ENCODE measurements around the gene CCL4.
"Not testable (repeated sequence)": the region's sequence is repeated elsewhere in the genome, so short reads cannot be mapped to it uniquely, and the experiment has no call there.

Gene CCL4

DNA sequence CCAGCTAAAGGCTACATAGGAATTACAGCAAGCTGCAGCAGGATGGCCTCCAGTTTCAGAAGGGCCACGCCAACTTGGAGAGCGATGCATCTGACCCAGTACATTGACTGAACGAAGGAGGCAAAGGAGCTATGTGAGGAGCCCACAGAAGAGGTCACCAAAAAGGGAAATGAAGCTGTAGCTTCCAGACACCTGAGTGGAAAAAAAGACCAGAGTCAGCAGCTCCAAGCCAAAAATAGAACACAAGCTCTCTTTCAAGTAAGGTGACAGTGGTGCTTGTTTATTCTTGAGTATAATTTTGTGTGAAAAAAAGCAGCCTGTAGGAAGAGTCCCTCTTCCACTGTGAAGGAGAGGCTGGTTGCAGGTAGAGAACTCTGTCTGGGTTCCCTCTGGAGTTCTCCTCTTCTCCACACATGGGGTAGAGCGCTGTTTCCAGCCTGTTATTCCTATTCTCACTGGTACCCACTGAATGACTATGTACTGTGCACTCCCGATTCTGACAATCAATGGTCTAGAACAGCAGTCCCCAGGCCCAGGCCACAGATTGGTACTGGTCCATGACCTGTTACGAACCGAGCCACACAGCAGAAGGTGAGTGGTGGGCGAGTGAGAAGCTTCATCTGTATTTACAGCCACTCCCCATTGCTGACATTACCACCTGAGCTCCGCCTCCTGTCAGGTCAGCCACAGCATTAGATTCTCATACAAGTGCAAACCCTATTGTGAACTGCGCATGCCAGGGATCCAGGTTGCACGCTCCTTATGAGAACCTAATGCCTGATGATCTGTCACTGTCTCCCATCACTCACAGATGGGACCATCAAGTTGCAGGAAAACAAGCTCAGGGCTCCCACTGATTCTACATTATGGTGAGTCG is 15.1 kb downstream of the CCL4 start:
- DNase-seq, result no peak

DNA sequence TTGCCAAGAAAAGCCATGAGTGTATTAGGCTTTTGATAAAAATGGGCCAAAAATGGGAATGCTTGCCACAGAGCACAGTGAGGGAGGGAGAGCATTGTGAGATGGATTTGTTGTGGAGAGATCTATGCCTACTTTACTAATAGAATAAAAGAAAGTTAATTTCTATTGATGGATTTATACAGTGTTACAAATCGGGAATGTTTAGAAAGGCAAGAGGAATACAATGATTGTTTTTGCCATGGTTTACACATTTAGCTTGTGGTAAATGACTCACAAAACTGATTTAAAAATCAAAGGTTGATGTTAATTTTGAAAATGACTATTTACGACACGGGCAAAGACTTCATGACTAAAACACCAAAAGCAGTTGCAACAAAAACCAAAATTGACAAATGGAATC is 16.6 kb downstream of the CCL4 start:
- DNase-seq, result no peak

DNA sequence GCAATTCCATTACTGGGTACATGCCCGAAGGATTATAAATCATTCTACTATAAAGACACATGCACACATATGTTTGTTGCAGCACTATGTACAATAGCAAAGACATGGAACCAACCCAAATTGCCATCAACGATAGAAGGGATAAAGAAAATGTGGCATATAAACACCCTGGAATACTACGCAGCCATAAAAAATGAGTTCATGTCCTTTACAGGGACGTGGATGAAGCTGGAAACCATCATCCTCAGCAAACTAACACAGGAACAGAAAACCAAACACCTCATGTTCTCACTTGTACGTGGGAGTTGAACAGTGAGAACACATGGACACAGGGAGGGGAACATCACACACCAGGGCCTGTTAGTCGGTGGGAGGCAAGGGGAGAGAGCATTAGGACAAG is 17.5 kb downstream of the CCL4 start:
- not testable (repeated sequence) for DNase-seq

DNA sequence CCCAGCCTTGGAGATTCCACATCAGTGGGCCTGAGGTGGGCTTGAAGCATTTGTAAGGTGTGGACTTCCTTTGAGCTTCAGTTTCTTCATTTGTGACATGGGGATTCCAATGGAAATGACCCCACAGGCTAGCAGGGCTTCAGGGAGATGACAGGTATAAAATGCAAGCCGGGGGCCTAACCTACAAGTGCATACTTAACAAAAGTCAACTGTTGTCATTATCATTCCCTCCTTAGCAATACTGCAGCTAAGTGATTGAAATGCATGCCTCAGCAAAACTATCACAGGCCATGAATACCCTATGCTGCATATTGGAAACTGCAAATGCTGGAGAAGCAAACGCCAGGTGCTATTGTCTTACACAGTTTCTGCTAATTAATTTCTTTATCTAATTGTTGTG is 19.8 kb downstream of the CCL4 start:
- DNase-seq, result no peak

DNA sequence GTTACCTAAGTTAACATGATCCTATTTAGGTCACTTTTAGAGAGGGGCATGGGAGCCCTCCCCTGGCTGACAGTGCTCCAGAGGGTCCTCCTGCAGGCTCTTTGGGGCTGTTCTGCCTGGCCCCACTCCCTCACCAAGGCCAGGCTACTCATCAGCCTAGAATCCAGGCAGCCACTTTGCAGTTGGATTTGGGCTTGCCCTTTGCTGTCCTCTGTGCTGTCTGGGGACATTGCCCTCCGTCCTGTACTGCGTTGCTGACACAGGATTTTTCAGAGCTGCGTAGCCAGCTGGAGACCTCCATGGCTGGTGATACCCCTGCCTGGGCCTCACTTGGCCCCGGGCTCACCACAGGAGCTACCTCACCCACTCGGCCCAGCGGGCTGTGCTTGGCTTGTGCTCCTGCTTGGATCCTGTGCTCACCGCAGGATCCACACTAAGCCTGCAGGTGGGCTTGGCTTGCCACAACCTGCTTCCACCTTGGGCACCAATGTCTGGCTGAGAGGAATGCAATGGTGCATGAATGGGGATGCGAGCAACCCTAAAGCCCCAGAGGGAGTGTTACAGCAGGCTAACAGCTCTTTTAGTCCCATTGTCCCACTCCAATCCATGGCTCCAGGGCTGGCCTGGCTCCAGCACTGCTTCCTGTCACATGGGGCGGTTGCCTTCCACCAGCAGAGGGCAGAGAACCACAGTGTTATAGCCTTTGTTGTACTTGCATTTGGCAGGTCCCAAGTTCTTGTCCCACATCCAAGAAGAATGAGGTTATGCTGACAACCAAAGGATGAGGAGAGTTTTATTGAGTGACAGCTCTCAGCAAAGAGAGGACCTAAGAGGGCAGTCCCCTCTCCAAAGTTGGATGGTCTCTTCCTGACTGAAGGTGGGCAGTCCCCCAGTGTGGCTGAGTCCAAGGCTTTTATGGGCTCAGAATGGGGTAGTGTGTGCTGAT is 21.5 kb downstream of the CCL4 start:
- DNase-seq, result no peak

DNA sequence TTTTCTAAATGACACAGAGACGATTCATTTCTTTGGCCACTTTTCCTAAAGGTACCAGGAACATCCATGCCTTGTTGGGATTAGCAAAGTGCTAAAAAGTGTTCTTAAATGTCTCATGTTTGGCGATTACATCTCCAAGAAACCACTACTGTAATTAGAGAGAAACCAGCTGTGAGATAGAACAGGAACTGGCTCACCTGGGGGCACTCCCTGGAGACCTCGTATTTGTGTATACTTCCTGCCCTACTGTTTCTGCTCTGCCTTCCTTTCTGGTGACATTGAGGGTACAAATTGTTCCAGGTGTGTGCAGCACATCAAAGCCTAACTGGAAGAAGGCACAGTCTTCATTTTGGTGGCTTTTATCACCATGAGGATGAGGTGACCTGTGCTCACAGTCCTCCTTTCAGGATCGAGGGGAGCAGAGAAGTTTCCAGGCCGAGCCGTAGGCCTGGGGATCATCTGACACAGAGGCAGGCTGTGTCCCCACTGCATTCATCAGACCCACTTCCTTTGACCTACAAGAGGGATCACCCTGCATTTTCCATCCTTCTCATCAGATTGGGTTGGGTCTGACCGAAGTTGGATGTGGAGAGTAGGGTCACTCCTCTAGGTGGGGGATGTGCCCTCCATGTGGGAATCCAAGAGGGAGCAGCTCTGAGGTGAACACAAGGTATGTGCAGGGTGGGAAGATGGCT is 23.7 kb downstream of the CCL4 start:
- DNase-seq, result no peak

DNA sequence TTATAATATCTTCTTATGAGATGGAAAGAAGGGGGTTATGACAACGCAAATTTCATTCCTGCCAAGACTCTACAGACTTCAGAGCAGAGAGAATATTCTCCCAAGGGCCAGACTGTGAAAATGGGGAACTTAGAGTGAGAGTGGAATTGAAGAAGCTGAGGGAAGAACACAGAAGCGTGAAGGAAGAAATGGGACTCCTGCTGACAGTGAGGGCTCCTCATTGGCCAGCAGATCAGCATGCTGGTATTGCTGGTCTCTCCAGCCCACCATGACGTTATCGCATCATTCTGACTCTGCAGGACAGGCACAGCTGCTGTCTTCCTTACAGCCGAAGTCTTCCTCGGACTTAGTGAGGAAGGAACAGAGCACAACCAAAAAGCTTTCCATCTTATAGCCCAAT is 24.3 kb downstream of the CCL4 start:
- no peak for DNase-seq

DNA sequence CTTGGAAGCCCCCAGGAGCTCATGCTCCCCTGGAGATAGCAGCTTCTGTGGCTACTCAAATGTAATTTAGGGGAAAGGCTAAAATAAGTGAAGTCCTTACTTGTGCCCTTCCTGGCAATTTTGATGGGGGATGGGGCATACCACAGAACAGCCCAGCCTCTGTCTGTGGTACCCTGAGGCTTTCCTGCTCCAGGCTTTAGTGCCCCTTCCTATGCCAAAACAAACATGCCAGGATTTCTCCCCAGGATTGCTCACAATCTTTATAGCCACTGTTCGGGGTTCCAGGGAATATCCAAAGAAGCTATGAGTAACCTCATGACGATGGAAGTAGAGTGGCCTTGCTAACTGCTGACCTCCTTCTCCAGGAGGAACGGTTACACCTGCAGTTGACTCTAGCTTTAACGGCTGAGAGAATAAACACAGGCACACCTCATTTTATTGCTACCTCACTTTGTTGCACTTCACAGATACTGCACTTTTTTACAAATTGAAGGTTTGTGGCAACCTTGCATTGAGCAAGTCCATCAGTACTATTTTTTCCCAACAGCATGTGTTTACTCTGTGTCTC is 24.9 kb downstream of the CCL4 start:
- DNase-seq, result no peak

DNA sequence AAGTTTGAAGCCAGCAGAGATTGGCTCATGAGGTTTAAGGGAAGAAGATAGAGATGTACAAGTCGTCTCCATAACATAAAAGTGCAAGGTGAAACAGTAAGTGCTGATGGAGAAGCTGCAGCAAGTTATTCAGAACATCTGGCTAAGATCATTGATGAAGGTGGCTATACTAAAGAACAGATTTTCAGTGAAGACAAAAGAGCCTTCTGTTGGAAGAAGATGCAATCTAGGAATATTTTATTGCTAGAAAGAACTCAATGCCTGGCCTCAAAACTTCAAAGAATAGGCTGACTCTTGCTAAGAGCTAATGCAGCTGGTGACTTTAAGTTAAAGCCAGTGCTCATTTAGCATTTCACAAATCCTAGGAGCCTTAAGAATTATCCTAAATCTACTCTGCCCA is 26.0 kb downstream of the CCL4 start:
- DNase-seq, result no peak

DNA sequence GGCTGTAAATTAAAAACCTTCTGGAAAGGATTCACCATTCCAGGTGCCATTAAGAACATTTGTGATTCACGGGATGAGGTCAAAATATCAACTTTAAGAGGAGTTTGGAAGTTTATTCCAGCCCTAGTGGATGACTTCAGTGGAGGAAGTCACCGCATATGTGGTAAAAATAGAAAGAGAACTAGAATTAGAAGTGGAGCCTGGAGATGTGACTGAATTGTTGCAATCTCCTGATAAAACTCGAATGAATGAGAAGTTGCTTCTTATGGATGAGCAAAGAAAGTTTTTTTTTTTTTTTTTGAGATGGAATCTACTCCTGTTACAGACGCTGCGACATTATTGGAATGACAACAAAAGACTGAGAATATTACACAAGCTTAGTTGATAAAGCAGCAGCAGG is 26.7 kb downstream of the CCL4 start:
- no peak for DNase-seq

DNA sequence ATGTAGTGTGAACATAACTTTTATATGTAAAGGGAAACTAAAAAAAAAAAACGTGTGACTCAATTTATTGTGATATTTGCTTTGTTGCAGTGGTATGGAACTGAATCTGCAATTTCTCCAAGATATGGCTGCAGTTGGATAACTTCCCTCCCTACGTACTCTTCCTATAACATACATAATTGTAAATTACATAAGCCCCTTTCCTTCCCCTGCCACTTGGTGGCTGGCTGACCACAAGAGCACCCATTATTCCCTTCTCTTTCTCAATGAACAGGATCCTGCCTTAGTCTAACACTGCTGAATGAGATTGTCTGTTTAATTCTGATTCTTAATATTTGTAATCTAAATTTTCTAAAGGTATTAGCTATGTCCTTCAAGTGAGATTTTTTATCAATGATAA is 27.8 kb downstream of the CCL4 start:
- DNase-seq, result no peak

DNA sequence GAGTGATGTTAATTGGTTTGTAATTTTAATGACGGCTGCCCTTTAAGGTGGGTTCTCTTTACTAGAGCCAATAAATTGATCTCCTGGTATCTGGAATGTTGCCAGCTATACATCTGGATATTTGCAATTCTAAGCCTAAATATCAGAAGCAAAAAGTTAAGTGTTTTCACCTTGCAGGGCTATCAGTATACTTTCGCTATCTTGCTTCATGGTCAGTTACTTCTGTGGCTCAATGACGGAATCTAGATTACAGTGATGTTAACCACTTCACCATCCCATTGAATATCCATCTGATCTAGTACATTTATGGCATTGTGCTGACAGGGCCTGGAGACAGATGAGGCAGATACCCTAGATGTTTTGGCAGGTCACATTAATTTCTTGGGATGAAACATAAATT is 28.3 kb downstream of the CCL4 start:
- no peak for DNase-seq

DNA sequence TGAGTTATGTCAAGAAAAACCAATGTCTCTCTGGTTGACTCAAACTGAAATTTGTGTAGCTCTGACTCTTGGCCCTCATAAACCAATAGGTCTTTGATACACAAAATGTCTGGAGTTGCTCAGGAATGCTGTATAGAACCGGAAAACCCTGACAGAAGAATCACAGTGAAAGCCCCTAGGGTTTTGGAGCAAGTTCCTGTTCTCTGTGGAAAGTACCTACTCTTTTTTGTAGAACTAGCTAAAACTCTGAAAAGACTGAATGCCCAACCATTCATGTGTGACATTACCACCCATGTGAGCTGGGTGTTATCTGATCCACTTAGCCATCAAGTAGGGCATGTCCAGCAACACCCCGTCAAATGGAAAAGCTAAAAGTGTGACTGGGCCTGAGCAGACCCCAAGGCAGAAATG is 28.8 kb downstream of the CCL4 start:
- DNase-seq, result no peak

DNA sequence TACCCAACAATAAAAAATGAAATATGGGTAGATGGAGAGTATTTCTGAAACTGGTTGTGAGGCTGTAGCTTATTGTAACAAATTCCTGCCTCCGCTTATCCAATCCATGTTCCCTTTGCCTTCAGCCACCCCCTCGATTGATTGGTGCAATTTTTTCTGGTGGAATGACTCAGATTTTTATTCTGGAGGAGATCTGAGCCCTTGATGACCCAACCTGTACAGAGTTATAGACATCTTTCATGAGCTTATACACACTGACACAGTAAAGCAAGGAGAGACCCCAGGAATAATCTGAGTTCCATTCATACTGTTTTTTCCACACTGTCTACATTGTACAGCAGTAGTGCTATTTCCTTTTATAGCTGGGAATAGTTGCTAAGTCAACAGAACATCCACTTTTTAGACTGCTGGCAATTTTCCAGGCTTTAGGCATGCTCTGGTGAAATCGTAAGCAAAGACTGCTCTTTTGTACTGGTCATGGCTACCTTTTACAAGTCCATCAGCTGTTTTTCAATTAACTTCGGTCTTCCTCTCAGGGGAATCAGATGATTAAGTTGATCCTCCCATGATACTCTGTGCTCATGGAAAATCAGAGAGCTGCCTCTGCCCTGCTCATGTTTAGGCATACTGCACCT is 30.1 kb downstream of the CCL4 start:
- no peak for DNase-seq

DNA sequence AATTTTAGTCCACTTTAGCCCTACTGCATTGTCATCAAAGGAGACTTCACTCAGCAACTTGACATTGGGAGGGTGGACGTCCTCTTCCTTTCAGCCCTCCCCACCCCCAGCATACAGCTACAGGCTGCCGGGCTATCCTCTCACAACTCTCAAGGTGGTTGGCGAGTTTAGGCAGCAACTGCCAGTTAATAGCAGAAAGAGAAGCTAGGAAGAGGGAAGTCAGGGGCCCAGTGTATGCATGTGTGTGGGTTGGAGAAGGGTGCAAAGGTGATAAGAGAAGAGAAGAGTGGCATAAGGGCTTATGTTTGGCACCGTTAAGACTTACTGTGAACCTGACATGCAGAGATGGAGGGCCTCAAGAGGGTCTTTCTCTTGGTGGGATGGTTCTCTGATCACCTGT is 31.8 kb downstream of the CCL4 start:
- no peak for DNase-seq

DNA sequence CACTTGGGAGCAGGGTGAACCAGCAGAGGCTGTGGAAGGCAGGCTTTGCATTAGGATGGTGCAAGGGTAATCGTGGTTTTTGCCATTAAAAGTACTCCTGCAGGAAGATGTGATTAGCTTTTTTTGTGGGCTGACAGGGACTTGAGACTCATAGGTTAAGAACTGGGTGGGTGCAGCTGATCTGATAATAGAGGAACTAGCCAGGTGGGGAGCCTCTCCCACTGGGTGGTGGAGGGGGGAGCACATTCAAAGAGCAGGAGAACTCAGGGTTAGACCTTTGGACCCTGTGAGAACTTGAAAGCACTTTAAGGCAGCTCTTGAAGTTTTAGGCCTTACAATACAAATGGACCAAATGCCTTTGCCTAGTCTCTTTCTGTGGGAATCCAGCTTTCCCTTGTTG is 32.4 kb downstream of the CCL4 start:
- no peak for DNase-seq

DNA sequence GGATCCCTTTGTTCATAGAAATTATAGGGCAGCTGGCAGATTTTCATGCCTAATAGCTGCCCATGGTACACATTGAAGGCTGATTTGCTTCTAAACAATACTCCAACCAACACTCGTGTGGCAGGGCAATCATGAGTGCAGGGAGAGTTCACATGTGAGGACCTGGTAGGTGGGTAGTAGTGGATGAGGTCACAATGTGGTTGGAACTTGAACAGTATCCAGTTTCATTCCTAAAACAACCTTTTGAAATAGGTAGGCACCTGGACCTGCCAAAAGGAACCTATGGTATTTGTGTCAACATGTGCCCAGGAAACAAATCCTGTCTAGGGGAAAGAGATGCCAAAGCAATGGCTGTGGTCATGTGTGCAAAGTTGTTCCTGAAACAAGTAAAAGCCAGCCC is 32.8 kb downstream of the CCL4 start:
- no peak for DNase-seq

DNA sequence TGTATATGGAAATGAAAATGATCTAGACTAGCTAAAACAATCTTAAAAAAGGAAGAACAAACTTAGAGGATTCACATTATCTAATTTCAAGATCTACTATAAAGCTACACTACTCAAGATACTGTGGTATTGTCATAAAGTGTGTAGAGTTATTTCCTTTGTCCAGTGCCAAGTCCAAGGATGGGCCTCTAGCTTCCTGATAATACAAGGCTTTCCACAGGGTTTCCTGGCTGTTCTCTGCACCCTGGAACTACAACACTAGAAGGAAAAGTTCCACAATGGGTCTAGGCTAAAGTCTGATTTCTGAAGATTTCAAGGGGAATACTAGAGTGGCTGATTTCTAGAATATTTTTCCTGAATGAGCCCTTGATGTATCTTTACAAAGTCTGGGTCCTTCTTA is 38.6 kb downstream of the CCL4 start:
- DNase-seq, result no peak

DNA sequence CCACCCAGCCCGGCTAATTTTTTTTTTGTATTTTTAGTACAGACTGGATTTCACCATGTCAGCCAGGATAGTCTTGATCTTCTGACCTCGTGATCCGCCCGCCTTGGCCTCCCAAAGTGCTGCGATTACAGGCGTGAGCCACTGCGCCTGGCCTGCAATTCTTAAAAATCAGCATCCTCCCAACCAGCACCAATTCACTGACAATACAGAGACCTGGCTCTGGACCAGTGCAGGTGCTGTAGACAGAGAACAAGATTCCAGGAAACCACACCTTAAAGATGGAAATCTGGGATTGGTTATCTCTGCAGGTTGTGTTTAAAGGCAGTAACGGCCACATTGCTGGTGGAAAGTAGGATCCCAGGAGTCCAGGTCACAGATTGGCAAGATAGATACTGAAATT is 39.2 kb downstream of the CCL4 start:
- DNase-seq, result no peak

DNA sequence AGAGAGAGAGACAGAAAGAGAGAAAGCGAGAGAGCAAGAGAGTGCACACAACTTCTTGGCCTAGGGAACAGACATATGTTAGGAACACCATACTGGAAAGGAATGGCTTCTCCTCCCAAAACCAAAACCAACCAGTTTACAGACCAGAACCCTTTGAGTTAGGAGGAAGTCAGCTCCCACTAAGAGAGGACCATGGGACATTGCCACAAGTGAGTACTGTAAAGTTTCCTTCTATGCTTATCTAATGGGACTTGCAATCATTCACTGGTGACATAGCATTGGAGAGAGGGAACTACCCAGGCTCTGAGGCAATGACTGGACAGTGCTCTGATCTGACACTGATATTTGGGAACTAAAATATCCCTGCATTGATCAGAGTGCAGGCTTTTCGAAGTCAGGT is 40.4 kb downstream of the CCL4 start:
- no peak for DNase-seq

DNA sequence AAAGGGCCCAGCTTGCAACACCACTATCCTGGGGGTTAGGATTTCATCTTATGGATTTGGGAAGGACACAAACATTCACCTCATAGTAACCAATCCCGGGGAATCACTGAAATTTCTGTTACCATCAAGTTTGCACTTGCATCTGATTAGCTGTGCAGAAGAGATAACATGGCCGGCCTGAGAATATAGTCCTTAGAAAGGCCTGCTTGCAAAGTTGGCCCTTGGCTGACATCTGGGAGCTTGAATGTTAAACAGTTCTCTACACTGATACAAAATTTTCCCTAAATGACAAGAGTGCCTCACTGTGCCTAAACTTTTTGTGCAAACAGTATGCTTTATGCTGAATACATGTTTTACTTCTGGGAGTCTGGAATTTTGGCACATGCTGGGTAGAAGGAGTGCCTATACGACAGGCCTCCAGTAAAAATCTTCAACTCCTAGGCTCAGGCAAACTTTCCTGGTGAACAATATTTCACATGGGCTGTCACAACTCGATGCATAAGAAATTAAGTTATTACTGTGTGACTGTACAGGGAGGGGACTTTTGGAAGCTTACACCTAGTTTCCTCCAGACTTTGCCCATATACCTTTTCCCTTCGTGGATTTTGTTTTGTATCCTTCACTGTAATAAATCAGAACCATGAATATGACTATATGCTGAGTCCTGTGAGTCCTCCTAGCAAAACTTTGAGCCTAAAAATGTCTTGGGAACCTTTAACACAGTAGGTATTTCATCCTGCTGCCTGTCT is 41.5 kb downstream of the CCL4 start:
- DNase-seq, result no peak

DNA sequence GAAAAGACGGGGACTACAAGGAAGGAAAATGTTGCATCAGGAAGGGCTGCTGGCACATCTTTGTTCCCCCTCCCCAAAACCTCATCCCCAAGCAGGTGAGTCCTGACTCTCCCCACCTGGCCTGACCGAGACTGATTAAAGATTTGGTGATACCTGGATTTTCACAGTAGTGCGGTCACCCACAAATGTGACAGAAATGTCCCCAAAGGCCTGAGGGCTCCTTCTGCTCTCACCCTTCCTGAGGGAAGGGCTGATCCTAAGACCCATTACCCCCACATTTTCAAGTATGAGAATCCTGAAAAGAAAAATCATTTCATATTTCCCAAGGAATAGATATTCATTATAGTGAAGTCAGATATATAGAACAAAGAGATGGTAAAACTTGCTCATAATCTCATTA is 44.0 kb downstream of the CCL4 start:
- no peak for DNase-seq

All from activated effector memory CD4-positive, alpha-beta T cell treated with anti-CD3 and anti-CD28 coated beads, Interleukin-2, amount 50 U/mL, for 16 hours (primary cell).